Activated naive CD8-positive, alpha-beta T cell treated with anti-CD3 and anti-CD28 coated beads for 36 hours (primary cell): ENCODE data around the gene AGAP1. TPM values are rescaled to one million over a fixed set of nuclear protein-coding genes. Genes with fewer than 3 reads are reported as not detected.

ENCODE experiments used
- DNase-seq: peaks from one replicate; pipeline ENCODE4 v3.0.0; 2021
- H3K27ac Mint-ChIP-seq: one replicate; pipeline ENCODE4 v1.8.0; 2022; ENCODE audit warnings: mild to moderate bottlenecking, moderate library complexity, mixed read lengths
- H3K27me3 Mint-ChIP-seq: one replicate; pipeline ENCODE4 v1.8.0; 2022; ENCODE audit warnings: mild to moderate bottlenecking, mixed read lengths
- H3K36me3 Mint-ChIP-seq: one replicate; pipeline ENCODE4 v1.8.0; 2021; ENCODE audit warnings: mild to moderate bottlenecking, mixed read lengths
- H3K4me1 Mint-ChIP-seq: one replicate; pipeline ENCODE4 v1.8.0; 2021; ENCODE audit warnings: mixed read lengths
- H3K4me3 Mint-ChIP-seq: one replicate; pipeline ENCODE4 v1.8.0; 2022; ENCODE audit warnings: mild to moderate bottlenecking, moderate library complexity, mixed read lengths
- H3K9me3 Mint-ChIP-seq: one replicate; pipeline ENCODE4 v1.8.0; 2022; ENCODE audit warnings: mixed read lengths
- total RNA-seq, 2 experiments: library from RNA; stranded (reverse); gene quantifications; one replicate each; pipeline ENCODE4 v1.2.3, GENCODE V29; 2021

AGAP1 gene
- total RNA-seq, 2 experiments from 2014 or later, result 0.89 to 1.4 TPM

GRCh38 chr2:235688511-235689426 is 194.9 kb downstream of the AGAP1 start:
- no peak overlapping the region for H3K27ac Mint-ChIP-seq
- H3K9me3 Mint-ChIP-seq, result no peaks in the 10 kb centered on the region
- peaks cover 2% of the 10 kb centered on the region for H3K27me3 Mint-ChIP-seq
- DNase-seq, result no peak
- H3K4me3 Mint-ChIP-seq, result no peak overlapping the region
- no peaks in the 10 kb centered on the region for H3K4me1 Mint-ChIP-seq
- H3K36me3 Mint-ChIP-seq, result no peaks in the 10 kb centered on the region

GRCh38 chr2:235689427-235689853 is 195.6 kb downstream of the AGAP1 start:
- DNase-seq, result no peak
- Mint-ChIP-seq H3K27me3 (no peaks in the 10 kb centered on the region), H3K36me3 (no peaks in the 10 kb centered on the region), H3K4me1 (no peaks in the 10 kb centered on the region), H3K9me3 (no peaks in the 10 kb centered on the region), H3K4me3 (no peak overlapping the region), H3K27ac (no peak overlapping the region)

GRCh38 chr2:235690082-235690808 is 196.4 kb downstream of the AGAP1 start:
- Mint-ChIP-seq H3K27me3 (no peaks in the 10 kb centered on the region), H3K36me3 (no peaks in the 10 kb centered on the region), H3K9me3 (no peaks in the 10 kb centered on the region), H3K4me3 (no peak overlapping the region), H3K27ac (no peak overlapping the region), H3K4me1 (no peaks in the 10 kb centered on the region)
- DNase-seq, result no peak

- Mint-ChIP-seq H3K36me3 (no peaks in the 10 kb centered on the region), H3K4me3 (no peak overlapping the region), H3K4me1 (no peaks in the 10 kb centered on the region), H3K27me3 (no peaks in the 10 kb centered on the region), H3K9me3 (no peaks in the 10 kb centered on the region), H3K27ac (no peak overlapping the region)
- DNase-seq, result no peak
Measured at GRCh38 chr2:235690809-235691450, 197.1 kb downstream of the AGAP1 start.

GRCh38 chr2:235692076-235692475 is 198.2 kb downstream of the AGAP1 start:
- no peak overlapping the region for H3K27ac Mint-ChIP-seq
- no peak overlapping the region for H3K4me3 Mint-ChIP-seq
- H3K36me3 Mint-ChIP-seq, result no peaks in the 10 kb centered on the region
- no peak for DNase-seq
- H3K27me3 Mint-ChIP-seq, result no peaks in the 10 kb centered on the region
- H3K9me3 Mint-ChIP-seq, result no peaks in the 10 kb centered on the region
- H3K4me1 Mint-ChIP-seq, result no peaks in the 10 kb centered on the region

GRCh38 chr2:235692671-235693171 is 198.9 kb downstream of the AGAP1 start:
- no peak overlapping the region for H3K27ac Mint-ChIP-seq

GRCh38 chr2:235693279-235693678 is 199.4 kb downstream of the AGAP1 start:
- H3K4me1 Mint-ChIP-seq, result no peaks in the 10 kb centered on the region
- no peak overlapping the region for H3K27ac Mint-ChIP-seq
- H3K36me3 Mint-ChIP-seq, result no peaks in the 10 kb centered on the region
- no peak for DNase-seq
- H3K27me3 Mint-ChIP-seq, result no peaks in the 10 kb centered on the region
- no peak overlapping the region for H3K4me3 Mint-ChIP-seq
- H3K9me3 Mint-ChIP-seq, result no peaks in the 10 kb centered on the region

More at GRCh38 chr2:235692671-235693171, 198.9 kb downstream of the AGAP1 start:
- Mint-ChIP-seq H3K27me3 (no peaks in the 10 kb centered on the region), H3K4me3 (no peak overlapping the region), H3K36me3 (no peaks in the 10 kb centered on the region), H3K9me3 (no peaks in the 10 kb centered on the region), H3K4me1 (no peaks in the 10 kb centered on the region)
- DNase-seq, result no peak

GRCh38 chr2:235694721-235695601 is 201.1 kb downstream of the AGAP1 start:
- DNase-seq, result no peak
- no peaks in the 10 kb centered on the region for H3K4me1 Mint-ChIP-seq

GRCh38 chr2:235695602-235695895 is 201.7 kb downstream of the AGAP1 start:
- no peaks in the 10 kb centered on the region for H3K4me1 Mint-ChIP-seq
- no peaks in the 10 kb centered on the region for H3K9me3 Mint-ChIP-seq
- H3K27me3 Mint-ChIP-seq, result no peaks in the 10 kb centered on the region
- H3K27ac Mint-ChIP-seq, result no peak overlapping the region
- H3K36me3 Mint-ChIP-seq, result no peaks in the 10 kb centered on the region
- H3K4me3 Mint-ChIP-seq, result no peak overlapping the region
- DNase-seq, result no peak

More at GRCh38 chr2:235694721-235695601, 201.1 kb downstream of the AGAP1 start:
- no peak overlapping the region for H3K4me3 Mint-ChIP-seq
- no peaks in the 10 kb centered on the region for H3K27me3 Mint-ChIP-seq
- H3K27ac Mint-ChIP-seq, result no peak overlapping the region
- no peaks in the 10 kb centered on the region for H3K36me3 Mint-ChIP-seq
- no peaks in the 10 kb centered on the region for H3K9me3 Mint-ChIP-seq

GRCh38 chr2:235697041-235697440 is 203.2 kb downstream of the AGAP1 start:
- Mint-ChIP-seq H3K4me1 (no peaks in the 10 kb centered on the region), H3K4me3 (no peak overlapping the region), H3K27ac (no peak overlapping the region), H3K9me3 (no peaks in the 10 kb centered on the region), H3K36me3 (no peaks in the 10 kb centered on the region), H3K27me3 (no peaks in the 10 kb centered on the region)
- no peak for DNase-seq

- DNase-seq, result no peak
- Mint-ChIP-seq H3K27ac (no peak overlapping the region), H3K4me3 (no peak overlapping the region), H3K4me1 (no peaks in the 10 kb centered on the region), H3K9me3 (no peaks in the 10 kb centered on the region), H3K36me3 (no peaks in the 10 kb centered on the region), H3K27me3 (no peaks in the 10 kb centered on the region)
Measured at GRCh38 chr2:235698028-235698427, 204.2 kb downstream of the AGAP1 start.

- no peak for DNase-seq
- Mint-ChIP-seq H3K4me3 (no peak overlapping the region), H3K27ac (no peak overlapping the region), H3K9me3 (no peaks in the 10 kb centered on the region), H3K36me3 (no peaks in the 10 kb centered on the region), H3K4me1 (no peaks in the 10 kb centered on the region), H3K27me3 (no peaks in the 10 kb centered on the region)
Measured at GRCh38 chr2:235698491-235698890, 204.6 kb downstream of the AGAP1 start.

GRCh38 chr2:235699576-235699975 is 205.7 kb downstream of the AGAP1 start:
- Mint-ChIP-seq H3K36me3 (no peaks in the 10 kb centered on the region), H3K27me3 (no peaks in the 10 kb centered on the region), H3K4me3 (no peak overlapping the region), H3K4me1 (no peaks in the 10 kb centered on the region), H3K9me3 (no peaks in the 10 kb centered on the region), H3K27ac (no peak overlapping the region)
- DNase-seq, result no peak

- Mint-ChIP-seq H3K27ac (no peak overlapping the region), H3K9me3 (no peaks in the 10 kb centered on the region), H3K4me1 (no peaks in the 10 kb centered on the region), H3K36me3 (no peaks in the 10 kb centered on the region), H3K27me3 (no peaks in the 10 kb centered on the region), H3K4me3 (no peak overlapping the region)
- DNase-seq, result no peak
Measured at GRCh38 chr2:235701206-235701981, 207.6 kb downstream of the AGAP1 start.
